GM12878 (cell line): ENCODE results near the gene INCA1. TPM values are rescaled to one million over a fixed set of nuclear protein-coding genes. Genes with fewer than 3 reads are reported as not detected.

Source experiments
- ATAC-seq: fragments of 200-7000 bp; cut with Tn5 transposase; 3 replicates; pipeline ENCODE4 v1.9.1; 2020; ENCODE audit warnings: mild to moderate bottlenecking, moderate library complexity
- BruUV-seq: library from RNA; stranded (reverse); fragments of 400-500 nt; replicated peaks from 2 replicates; lab custom pipeline; 2021; lab: Mats Ljungman, UMichigan
- CTCF ChIA-PET: fragments of 300-600 bp; sonication (Branson Sonifier 250); formaldehyde crosslinking; extraction: SDS; loops from one replicate; lab custom pipeline; 2021; ENCODE audit warnings: inconsistent platforms; lab: Yijun Ruan, JAX
- POLR2A ChIA-PET: fragments of 350-600 bp; formaldehyde crosslinking; extraction: SDS; loops from one replicate; lab custom pipeline; 2021; ENCODE audit warnings: inconsistent platforms; lab: Charles Lee
- RAD21 ChIA-PET: fragments of 300-600 bp; sonication (Branson Sonifier 250); formaldehyde crosslinking; loops from one replicate; lab custom pipeline; 2023; ENCODE audit warnings: antibody characterized with exemption; ENCODE audit not compliant: unreplicated experiment; lab: Charles Lee
- SMC1A ChIA-PET: fragments of 300-600 bp; sonication (Branson Sonifier 250); formaldehyde crosslinking; loops from one replicate; lab custom pipeline; 2023; ENCODE audit not compliant: unreplicated experiment, uncharacterized antibody; lab: Charles Lee
- DNase-seq: peaks from one replicate; pipeline ENCODE4 v3.0.0-alpha.2; 2011; ENCODE audit warnings: low read depth, low spot score
- FAIRE-seq: peaks from 3 replicates; lab custom pipeline; 2011; peaks lifted over from hg19 to GRCh38; lab: Jason Lieb, UNC
- H2AFZ ChIP-seq: 2 replicates; pipeline ENCODE4 v1.6.0; 2011; ENCODE audit warnings: low read depth, low read length, control low read depth; ENCODE audit not compliant: control insufficient read depth
- H3K27ac ChIP-seq: 2 replicates; pipeline ENCODE4 v1.5.1; 2011; ENCODE audit warnings: control low read depth; ENCODE audit not compliant: control insufficient read depth, insufficient read depth
- H3K27me3 ChIP-seq, 2 experiments: replicated peaks in 1 of 2; 2 replicates each; pipeline versions ENCODE4 v1.6.0 to v1.6.1; 2011; ENCODE audit warnings: low read length in 1 of 2; ENCODE audit not compliant: control insufficient read depth in 2 of 2, insufficient read depth in 2 of 2
- H3K36me3 ChIP-seq, 2 experiments: 2 replicates each; pipeline ENCODE4 v1.5.1; 2011; ENCODE audit warnings: low read length in 1 of 2; ENCODE audit not compliant: control insufficient read depth in 2 of 2, insufficient read depth in 2 of 2
- H3K4me1 ChIP-seq: 2 replicates; pipeline ENCODE4 v1.6.1; 2011; ENCODE audit warnings: mild to moderate bottlenecking, low read length, moderate library complexity, mixed read lengths; ENCODE audit not compliant: control insufficient read depth, insufficient read depth
- H3K4me2 ChIP-seq: 2 replicates; pipeline ENCODE4 v1.6.0; 2011; ENCODE audit warnings: control low read depth; ENCODE audit not compliant: control insufficient read depth, insufficient read depth
- H3K4me3 ChIP-seq: fragments of 200-600 bp; sonication (generic); 2 replicates; pipeline ENCODE4 v1.5.1; 2016
- H3K79me2 ChIP-seq: 2 replicates; pipeline ENCODE4 v1.6.0; 2011; ENCODE audit warnings: low read length; ENCODE audit not compliant: control insufficient read depth, insufficient read depth
- H3K9ac ChIP-seq: 2 replicates; pipeline ENCODE4 v1.8.0; 2011; ENCODE audit warnings: low read length, control low read depth, mixed read lengths; ENCODE audit not compliant: control insufficient read depth, insufficient read depth
- H3K9me3 ChIP-seq: replicated peaks from 3 replicates; pipeline ENCODE4 v1.5.1; 2011; ENCODE audit warnings: mild to moderate bottlenecking, low read length; ENCODE audit not compliant: control insufficient read depth, insufficient read depth
- H4K20me1 ChIP-seq: 2 replicates; pipeline ENCODE4 v1.6.0; 2011; ENCODE audit not compliant: control insufficient read depth, insufficient read depth
- BRCA1 ChIP-seq: IDR thresholded peaks from 2 replicates; pipeline ENCODE4 v1.6.1; 2011; ENCODE audit warnings: low read depth, low read length, improper control_type of control experiment
- CEBPB ChIP-seq, 2 experiments: fragments of 150-350 bp in 1 of 2; IDR thresholded peaks; 2 replicates each; pipeline ENCODE4 v1.6.1; 2012 to 2014; ENCODE audit warnings: low read depth in 2 of 2, low read length in 2 of 2, borderline replicate concordance in 1 of 2, inconsistent platforms in 1 of 2
- CREB1 ChIP-seq: IDR thresholded peaks from 2 replicates; pipeline ENCODE4 v1.6.1; 2012; ENCODE audit warnings: low read depth, mild to moderate bottlenecking, inconsistent platforms
- GABPA ChIP-seq: IDR thresholded peaks from 2 replicates; pipeline ENCODE4 v1.6.1; 2014; ENCODE audit warnings: antibody characterized with exemption, low read depth, mild to moderate bottlenecking, inconsistent platforms
- HCFC1 ChIP-seq: fragments of 150-350 bp; IDR thresholded peaks from 2 replicates; pipeline ENCODE4 v1.6.1; 2014; ENCODE audit warnings: low read length
- HDGF ChIP-seq: fragments of 450-650 bp; IDR thresholded peaks from 2 replicates; pipeline ENCODE4 v1.6.1; 2016; ENCODE audit warnings: antibody characterized with exemption
- MEF2B ChIP-seq: fragments of 450-650 bp; IDR thresholded peaks from 2 replicates; pipeline ENCODE4 v1.6.1; 2018; ENCODE audit warnings: mild to moderate bottlenecking, moderate library complexity; ENCODE audit not compliant: partially characterized antibody, poor library complexity, severe bottlenecking
- MXI1 ChIP-seq: fragments of 150-350 bp; IDR thresholded peaks from 2 replicates; pipeline ENCODE4 v1.6.1; 2011; ENCODE audit warnings: low read depth, mild to moderate bottlenecking, inconsistent platforms, low read length, improper control_type of control experiment
- NR2F1 ChIP-seq: fragments of 450-650 bp; conservative IDR thresholded peaks from 2 replicates; pipeline ENCODE4 v1.6.1; 2017; ENCODE audit warnings: mild to moderate bottlenecking
- SMC3 ChIP-seq: IDR thresholded peaks from 2 replicates; pipeline ENCODE4 v1.6.1; 2011; ENCODE audit warnings: low read length, improper control_type of control experiment, borderline replicate concordance
- TBL1XR1 ChIP-seq: IDR thresholded peaks from 2 replicates; pipeline ENCODE4 v1.6.1; 2012; ENCODE audit warnings: low read depth, low read length, improper control_type of control experiment
- ZNF384 ChIP-seq: IDR thresholded peaks from 2 replicates; pipeline ENCODE4 v1.6.1; 2012; ENCODE audit warnings: low read depth, mild to moderate bottlenecking, low read length, improper control_type of control experiment, borderline replicate concordance
- WGBS: methylation state at CpG from one replicate; pipeline ENCODE4 v1.1.6; 2016; ENCODE audit warnings: low lambda C conversion rate; ENCODE audit not compliant: insufficient replicate concordance, insufficient coverage; ENCODE audit errors: missing lambda C conversion rate; 5-methylcytosine and 5-hydroxymethylcytosine counted together
- in situ Hi-C: fragments of 300-500 bp; cut with MboI; formaldehyde crosslinking; loops from 9 replicates; pipeline ENCODE4 v1.14.3; 2018; ENCODE audit warnings: mixed read lengths
- intact Hi-C: fragments of 100-400 bp; cut with micrococcal nuclease; formaldehyde crosslinking; loops from one replicate; pipeline ENCODE4 v1.14.2; 2022; ENCODE audit not compliant: unreplicated experiment
- polyA plus RNA-seq, 11 experiments: library from polyadenylated mRNA; depleted of rRNA in 4 of 11; unstranded in 6 of 11; stranded (reverse) in 5 of 11; fragments of >200 nt; fragmentation: Nextera tagmentation in 4 of 11; fragmentation: Illumina TruSeq in 1 of 11; extraction: Ambion mirVana in 4 of 11; extraction: Trizol in 1 of 11; gene quantifications; 1 replicate in 1 of 11; 2 replicates in 10 of 11; pipeline versions ENCODE4 v1.2.1 to v1.2.3, GENCODE V29; 2011 to 2016; ENCODE audit warnings: inconsistent platforms in 2 of 11, missing spikeins in 2 of 11, low read depth in 1 of 11
- total RNA-seq, 4 experiments: library from RNA; depleted of rRNA in 3 of 4; stranded (reverse); fragments of >200 nt in 3 of 4; fragmentation: Illumina TruSeq in 1 of 4; extraction: Trizol in 1 of 4; gene quantifications; 2 replicates each; pipeline versions ENCODE4 v1.2.1 to v1.2.3, GENCODE V29; 2013 to 2021
- TF ChIP-seq, protein P1 (sequence below): fragments of 450-650 bp; IDR thresholded peaks from 2 replicates; pipeline ENCODE4 v1.6.1; 2017; ENCODE audit warnings: mild to moderate bottlenecking, moderate library complexity
- TF ChIP-seq, protein P2 (sequence below): fragments of 450-650 bp; IDR thresholded peaks from 2 replicates; pipeline ENCODE4 v1.6.1; 2017; ENCODE audit warnings: mild to moderate bottlenecking, low read depth, inconsistent platforms; ENCODE audit not compliant: poor library complexity, severe bottlenecking

INCA1 gene
- total and polyA plus RNA-seq, 10 of the 15 experiments (the other 5 are each of a cell fraction or from before 2014, with no cell fraction given), result 0.19 to 1.8 (median 0.45) TPM

DNA sequence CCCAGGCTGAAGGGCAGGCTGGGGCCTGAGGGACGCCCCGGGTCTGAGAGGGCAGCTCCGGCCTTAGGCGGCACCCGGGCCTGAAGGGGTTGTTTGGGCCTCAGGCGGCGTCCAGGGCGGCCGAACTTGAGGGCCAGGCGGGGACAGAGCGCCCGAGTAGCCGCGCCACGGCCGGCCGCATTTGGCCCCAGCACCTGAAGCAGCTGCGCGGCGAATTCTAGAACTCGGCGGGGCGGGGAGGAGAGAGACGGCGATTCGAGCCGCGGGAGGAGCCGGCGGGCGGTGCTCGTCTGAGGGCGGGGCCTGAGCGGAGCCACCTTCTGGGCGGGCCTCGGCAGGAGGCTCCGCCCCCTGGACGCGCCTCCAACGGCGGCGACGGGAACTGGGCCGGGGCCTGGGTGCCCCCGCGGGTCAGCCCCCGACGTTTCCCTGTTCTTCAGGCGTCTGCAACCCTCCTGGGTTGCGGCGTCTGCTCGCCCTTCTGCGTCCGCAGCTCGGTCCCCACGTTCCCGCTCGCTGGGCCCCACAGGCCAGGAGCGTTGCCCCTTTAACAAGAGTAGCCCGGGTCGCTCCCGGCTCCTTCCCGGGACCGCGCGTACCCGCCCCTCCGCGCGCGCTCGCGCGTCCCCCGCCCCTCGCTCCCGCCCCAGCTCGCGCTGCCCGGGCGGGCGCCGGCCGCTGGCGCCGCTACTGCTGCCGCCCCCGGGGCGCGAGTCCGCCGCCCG lies at the start of gene INCA1, which contains the start of gene KIF1C (continued):
- TF ChIP-seq, protein P1, sequence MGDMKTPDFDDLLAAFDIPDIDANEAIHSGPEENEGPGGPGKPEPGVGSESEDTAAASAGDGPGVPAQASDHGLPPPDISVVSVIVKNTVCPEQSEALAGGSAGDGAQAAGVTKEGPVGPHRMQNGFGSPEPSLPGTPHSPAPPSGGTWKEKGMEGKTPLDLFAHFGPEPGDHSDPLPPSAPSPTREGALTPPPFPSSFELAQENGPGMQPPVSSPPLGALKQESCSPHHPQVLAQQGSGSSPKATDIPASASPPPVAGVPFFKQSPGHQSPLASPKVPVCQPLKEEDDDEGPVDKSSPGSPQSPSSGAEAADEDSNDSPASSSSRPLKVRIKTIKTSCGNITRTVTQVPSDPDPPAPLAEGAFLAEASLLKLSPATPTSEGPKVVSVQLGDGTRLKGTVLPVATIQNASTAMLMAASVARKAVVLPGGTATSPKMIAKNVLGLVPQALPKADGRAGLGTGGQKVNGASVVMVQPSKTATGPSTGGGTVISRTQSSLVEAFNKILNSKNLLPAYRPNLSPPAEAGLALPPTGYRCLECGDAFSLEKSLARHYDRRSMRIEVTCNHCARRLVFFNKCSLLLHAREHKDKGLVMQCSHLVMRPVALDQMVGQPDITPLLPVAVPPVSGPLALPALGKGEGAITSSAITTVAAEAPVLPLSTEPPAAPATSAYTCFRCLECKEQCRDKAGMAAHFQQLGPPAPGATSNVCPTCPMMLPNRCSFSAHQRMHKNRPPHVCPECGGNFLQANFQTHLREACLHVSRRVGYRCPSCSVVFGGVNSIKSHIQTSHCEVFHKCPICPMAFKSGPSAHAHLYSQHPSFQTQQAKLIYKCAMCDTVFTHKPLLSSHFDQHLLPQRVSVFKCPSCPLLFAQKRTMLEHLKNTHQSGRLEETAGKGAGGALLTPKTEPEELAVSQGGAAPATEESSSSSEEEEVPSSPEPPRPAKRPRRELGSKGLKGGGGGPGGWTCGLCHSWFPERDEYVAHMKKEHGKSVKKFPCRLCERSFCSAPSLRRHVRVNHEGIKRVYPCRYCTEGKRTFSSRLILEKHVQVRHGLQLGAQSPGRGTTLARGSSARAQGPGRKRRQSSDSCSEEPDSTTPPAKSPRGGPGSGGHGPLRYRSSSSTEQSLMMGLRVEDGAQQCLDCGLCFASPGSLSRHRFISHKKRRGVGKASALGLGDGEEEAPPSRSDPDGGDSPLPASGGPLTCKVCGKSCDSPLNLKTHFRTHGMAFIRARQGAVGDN, result 0 out of 2 replicates have a peak, but pooled peaks have one; percentile 52
- TF ChIP-seq MXI1, result no peak
- no peak for TF ChIP-seq GABPA
- TF ChIP-seq CEBPB (IDR thresholded peaks at IDR 0.05; ENCODE audit: borderline replicate concordance in 1 of 2, low read depth in 2 of 2, low read length in 2 of 2), result no peak
- no peak for TF ChIP-seq HDGF
- TF ChIP-seq CREB1, result peak; percentile 49; the same call in 1 of the 2 replicates

DNA sequence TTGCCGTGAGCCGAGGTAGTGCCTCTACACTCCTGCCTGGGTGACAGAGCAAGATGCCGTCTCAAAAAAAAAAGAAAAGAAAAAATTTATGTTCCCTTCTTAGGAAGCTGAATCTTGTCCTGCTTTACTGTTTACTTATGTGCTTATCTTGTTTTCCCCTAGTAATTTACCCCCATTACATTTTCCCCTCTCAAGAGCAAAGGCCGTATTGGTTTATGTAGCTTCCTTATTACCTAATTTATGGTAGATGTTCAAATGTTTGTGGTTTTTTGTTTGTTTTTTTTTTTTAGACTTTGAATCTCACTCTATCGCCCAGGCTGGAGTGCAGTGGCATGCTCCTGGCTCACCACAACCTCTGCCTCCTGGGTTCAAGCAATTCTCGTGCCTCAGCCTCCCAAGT lies 48.2 kb upstream of the INCA1 start:
- SMC1A ChIA-PET, result no interaction called here
- no peaks in the 10 kb centered on the region for H3K79me2 ChIP-seq
- FAIRE-seq, result no peak
- TF ChIP-seq NR2F1, result no peak
- no peak for TF ChIP-seq TBL1XR1
- TF ChIP-seq HCFC1, result no peak
- TF ChIP-seq, protein P2, sequence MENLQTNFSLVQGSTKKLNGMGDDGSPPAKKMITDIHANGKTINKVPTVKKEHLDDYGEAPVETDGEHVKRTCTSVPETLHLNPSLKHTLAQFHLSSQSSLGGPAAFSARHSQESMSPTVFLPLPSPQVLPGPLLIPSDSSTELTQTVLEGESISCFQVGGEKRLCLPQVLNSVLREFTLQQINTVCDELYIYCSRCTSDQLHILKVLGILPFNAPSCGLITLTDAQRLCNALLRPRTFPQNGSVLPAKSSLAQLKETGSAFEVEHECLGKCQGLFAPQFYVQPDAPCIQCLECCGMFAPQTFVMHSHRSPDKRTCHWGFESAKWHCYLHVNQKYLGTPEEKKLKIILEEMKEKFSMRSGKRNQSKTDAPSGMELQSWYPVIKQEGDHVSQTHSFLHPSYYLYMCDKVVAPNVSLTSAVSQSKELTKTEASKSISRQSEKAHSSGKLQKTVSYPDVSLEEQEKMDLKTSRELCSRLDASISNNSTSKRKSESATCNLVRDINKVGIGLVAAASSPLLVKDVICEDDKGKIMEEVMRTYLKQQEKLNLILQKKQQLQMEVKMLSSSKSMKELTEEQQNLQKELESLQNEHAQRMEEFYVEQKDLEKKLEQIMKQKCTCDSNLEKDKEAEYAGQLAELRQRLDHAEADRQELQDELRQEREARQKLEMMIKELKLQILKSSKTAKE, result no peak
- TF ChIP-seq SMC3, result no peak
- no peak for TF ChIP-seq BRCA1
- no peak for TF ChIP-seq MEF2B
- TF ChIP-seq ZNF384, result no peak

More for the DNA sequence above, 48.2 kb upstream of the INCA1 start:
- Histone ChIP-seq H3K27me3 (no peaks in the 10 kb centered on the region), H3K9ac (no peak overlapping the region), H3K36me3 (no peaks in the 10 kb centered on the region), H3K4me1 (peaks cover 11% of the 10 kb centered on the region), H3K9me3 (no peaks in the 10 kb centered on the region), H2AFZ (no peak overlapping the region), H3K4me2 (no peak overlapping the region), H4K20me1 (no peaks in the 10 kb centered on the region), H3K4me3 (no peak overlapping the region), H3K27ac (no peak overlapping the region)
- CTCF ChIA-PET, result interaction anchor here (0.7 to 1.8 kb wide), 4 partner anchors 10 to 20 kb away, joined by 3 to 6 read pairs (median 4); partner anchors contain the start of gene SLC52A1
- POLR2A ChIA-PET, result interaction anchor here (0.9 kb wide), 1 partner anchor 10 kb away, joined by 3 read pairs; no protein-coding TSS in a partner anchor
- RAD21 ChIA-PET, result interaction anchor here (0.9 kb wide), 1 partner anchor 16 kb away, joined by 3 read pairs; no protein-coding TSS in a partner anchor
- ATAC-seq, result no peak
- intact Hi-C loops (no loop called here), in situ Hi-C loops (no loop called here)
- WGBS, result 38% methylated on average over 3 of the region's 6 CpGs
- no peak for DNase-seq
- BruUV-seq, result no TSS peak
